ENCODE data around the gene LITAFD.

DNA sequence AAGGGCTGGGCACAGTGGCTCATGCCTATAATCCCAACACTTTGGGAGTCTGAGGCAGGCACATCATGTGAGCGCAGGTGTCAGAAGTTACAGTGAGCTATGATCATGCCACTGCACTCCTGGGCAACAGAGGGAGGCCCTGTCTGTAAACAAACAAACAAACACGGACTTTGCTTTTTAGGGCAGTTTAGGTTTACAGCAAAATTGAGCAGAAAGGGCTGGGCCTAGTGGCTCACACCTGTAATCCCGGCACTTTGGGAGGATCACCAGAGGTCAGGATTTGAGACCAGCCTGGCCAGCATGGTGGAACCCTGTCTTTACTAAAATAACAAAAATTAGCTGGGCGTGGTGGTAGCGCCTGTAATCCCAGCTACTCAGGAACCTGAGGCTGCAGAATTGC, 10.1 kb upstream of the LITAFD start:
- TF ChIP-seq FOXP2 (optimal IDR thresholded peaks at IDR 0.05; ENCODE audit: control extremely low read depth, extremely low read length, insufficient read depth) (no peak), EZH2 (IDR thresholded peaks at IDR 0.05) (no peak)
